ENCODE data around the gene CNN1. TPM values are rescaled to one million over a fixed set of nuclear protein-coding genes. Genes with fewer than 3 reads are reported as not detected.
A peak's percentile ranks its signal among the peaks of the same experiment; 100 is the strongest.

The CNN1 gene
- total and polyA plus RNA-seq, 2 of the 13 experiments (the other 11 are each of a cell fraction or from before 2014, with no cell fraction given) = 0.70 to 1.1 TPM

DNA sequence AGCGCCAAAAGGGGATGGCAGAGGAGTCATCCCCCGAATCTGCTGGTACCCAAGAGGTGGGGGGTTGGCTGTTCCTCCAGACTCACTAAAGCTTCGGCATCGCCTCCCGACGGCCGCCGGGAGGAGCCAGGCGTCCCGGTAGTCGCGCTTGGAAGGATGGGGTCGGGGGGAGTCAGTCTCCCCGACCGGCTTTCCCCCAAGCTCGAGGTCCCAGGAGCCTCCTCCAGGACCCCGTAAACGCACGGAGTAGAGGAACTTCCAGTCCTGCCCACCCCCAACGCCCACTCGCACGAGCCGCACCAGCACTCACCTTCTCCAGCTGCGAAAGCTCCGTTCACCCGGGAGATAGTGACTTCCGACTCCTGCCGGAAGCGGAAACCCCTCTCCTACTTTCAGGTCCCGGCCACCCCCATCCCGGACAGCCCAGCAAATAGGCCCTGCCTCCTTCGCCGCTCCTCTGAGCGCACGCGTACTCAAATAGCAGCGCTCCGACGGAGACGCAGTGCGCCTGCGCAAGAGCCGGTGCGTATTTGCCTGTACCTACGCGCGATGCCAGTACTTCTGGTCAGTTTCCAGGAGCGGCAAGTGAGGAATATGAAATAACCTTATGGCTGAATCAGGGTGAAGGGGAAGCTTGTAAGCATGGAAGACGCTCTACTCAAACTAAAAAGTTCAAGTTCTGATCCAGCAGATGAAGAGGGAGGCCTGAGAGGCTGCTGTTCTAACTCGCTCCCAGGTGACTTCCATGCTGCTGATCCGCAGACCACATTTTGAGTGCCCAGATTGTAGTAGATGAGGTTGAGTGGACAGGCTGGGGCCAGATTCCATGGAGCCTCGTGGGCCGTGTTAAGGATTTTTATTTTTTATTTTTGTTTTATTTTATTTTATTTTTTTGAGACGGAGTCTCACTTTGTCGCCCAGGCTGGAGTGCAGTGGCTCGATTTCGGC lies 20.5 kb downstream of the CNN1 start, which contains the start of gene ELOF1 (continued):
- no peak for TF ChIP-seq MLXIP (CRISPR knock-in tag; IDR thresholded peaks at IDR 0.05; ENCODE audit: borderline replicate concordance)
- TF ChIP-seq HOXA5 (CRISPR knock-in tag; IDR thresholded peaks at IDR 0.05) = peak; percentile 29; the same call in 1 of the 2 replicates
- no peak for TF ChIP-seq ARNTL (CRISPR knock-in tag; IDR thresholded peaks at IDR 0.05)
- no peak for TF ChIP-seq ZNF75D (CRISPR knock-in tag; IDR thresholded peaks at IDR 0.05; ENCODE audit: borderline replicate concordance)
- peak; percentile 54; the same call in 1 of the 2 replicates for TF ChIP-seq THAP9 (CRISPR knock-in tag; IDR thresholded peaks at IDR 0.05; ENCODE audit: borderline replicate concordance)
- no peak for TF ChIP-seq CCAR2 (optimal IDR thresholded peaks at IDR 0.05; ENCODE audit: low read depth, low read length)
- TF ChIP-seq ZNF260 (CRISPR knock-in tag; IDR thresholded peaks at IDR 0.05; ENCODE audit: borderline replicate concordance, low read depth) = no peak
- no peak for TF ChIP-seq CBX2 (IDR thresholded peaks at IDR 0.05; ENCODE audit: low read depth, low read length)
- no peak for TF ChIP-seq CBX2 (CRISPR knock-in tag; IDR thresholded peaks at IDR 0.05; ENCODE audit: low read depth)
- TF ChIP-seq LBX2 (CRISPR knock-in tag; IDR thresholded peaks at IDR 0.05; ENCODE audit: borderline replicate concordance) = no peak
- no peak; the same call in 1 of the 2 replicates for TF ChIP-seq SIN3B (IDR thresholded peaks at IDR 0.05; ENCODE audit: low read length)
- TF ChIP-seq, protein P1, sequence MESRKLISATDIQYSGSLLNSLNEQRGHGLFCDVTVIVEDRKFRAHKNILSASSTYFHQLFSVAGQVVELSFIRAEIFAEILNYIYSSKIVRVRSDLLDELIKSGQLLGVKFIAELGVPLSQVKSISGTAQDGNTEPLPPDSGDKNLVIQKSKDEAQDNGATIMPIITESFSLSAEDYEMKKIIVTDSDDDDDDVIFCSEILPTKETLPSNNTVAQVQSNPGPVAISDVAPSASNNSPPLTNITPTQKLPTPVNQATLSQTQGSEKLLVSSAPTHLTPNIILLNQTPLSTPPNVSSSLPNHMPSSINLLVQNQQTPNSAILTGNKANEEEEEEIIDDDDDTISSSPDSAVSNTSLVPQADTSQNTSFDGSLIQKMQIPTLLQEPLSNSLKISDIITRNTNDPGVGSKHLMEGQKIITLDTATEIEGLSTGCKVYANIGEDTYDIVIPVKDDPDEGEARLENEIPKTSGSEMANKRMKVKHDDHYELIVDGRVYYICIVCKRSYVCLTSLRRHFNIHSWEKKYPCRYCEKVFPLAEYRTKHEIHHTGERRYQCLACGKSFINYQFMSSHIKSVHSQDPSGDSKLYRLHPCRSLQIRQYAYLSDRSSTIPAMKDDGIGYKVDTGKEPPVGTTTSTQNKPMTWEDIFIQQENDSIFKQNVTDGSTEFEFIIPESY (CRISPR knock-in tag; IDR thresholded peaks at IDR 0.05) = no peak
- TF ChIP-seq, protein P2, sequence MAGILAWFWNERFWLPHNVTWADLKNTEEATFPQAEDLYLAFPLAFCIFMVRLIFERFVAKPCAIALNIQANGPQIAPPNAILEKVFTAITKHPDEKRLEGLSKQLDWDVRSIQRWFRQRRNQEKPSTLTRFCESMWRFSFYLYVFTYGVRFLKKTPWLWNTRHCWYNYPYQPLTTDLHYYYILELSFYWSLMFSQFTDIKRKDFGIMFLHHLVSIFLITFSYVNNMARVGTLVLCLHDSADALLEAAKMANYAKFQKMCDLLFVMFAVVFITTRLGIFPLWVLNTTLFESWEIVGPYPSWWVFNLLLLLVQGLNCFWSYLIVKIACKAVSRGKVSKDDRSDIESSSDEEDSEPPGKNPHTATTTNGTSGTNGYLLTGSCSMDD (CRISPR knock-in tag; IDR thresholded peaks at IDR 0.05) = no peak
- no peak for TF ChIP-seq RXRA (CRISPR knock-in tag; IDR thresholded peaks at IDR 0.05)
- no peak for TF ChIP-seq GRHL1 (CRISPR knock-in tag; conservative IDR thresholded peaks at IDR 0.05)
- no peak for TF ChIP-seq ZNF576 (CRISPR knock-in tag; IDR thresholded peaks at IDR 0.05)

Data from HepG2 (cell line).